Transverse colon (tissue), 4 donors: ENCODE data around the gene STARD7. TPM values are rescaled to one million over a fixed set of nuclear protein-coding genes. Genes with fewer than 3 reads are reported as not detected.

Experiments used
- DNase-seq: peaks from one replicate; pipeline ENCODE4 v3.0.0-alpha.2; 2019
- H3K27ac ChIP-seq, 4 donors: fragments of 200-600 bp; sonication (generic); 2 replicates each; pipeline ENCODE4 v1.5.1; 2016 to 2018; ENCODE audit warnings: inconsistent platforms in 4 of 4
- H3K27me3 ChIP-seq: fragments of 200-600 bp; sonication (generic); 2 replicates; pipeline ENCODE4 v1.5.1; 2017; ENCODE audit warnings: inconsistent platforms
- H3K36me3 ChIP-seq, 4 donors: fragments of 200-600 bp; sonication (generic); 2 replicates each; pipeline ENCODE4 v1.5.1; 2017 to 2019; ENCODE audit warnings: inconsistent platforms in 4 of 4
- H3K4me1 ChIP-seq, 4 donors: fragments of 200-600 bp; sonication (generic); 2 replicates each; pipeline ENCODE4 v1.5.1; 2017 to 2020; ENCODE audit warnings: inconsistent platforms in 4 of 4
- H3K4me3 ChIP-seq, 4 donors: fragments of 200-600 bp; sonication (generic); 1 replicate in 1 of 4; 2 replicates in 3 of 4; pipeline versions ENCODE4 v1.5.1 to v1.6.1; 2017 to 2019; ENCODE audit warnings: inconsistent platforms in 4 of 4
- H3K9me3 ChIP-seq, 2 donors: fragments of 200-600 bp; sonication (generic); 2 replicates each; pipeline ENCODE4 v1.5.1; 2017 to 2019; ENCODE audit warnings: inconsistent platforms in 2 of 2
- EP300 ChIP-seq: sonication (generic); formaldehyde crosslinking; IDR thresholded peaks from one replicate; pipeline ENCODE4 v1.6.1; 2017; ENCODE audit warnings: antibody characterized with exemption, low read depth
- POLR2A ChIP-seq: fragments of 450-650 bp; IDR thresholded peaks from one replicate; pipeline ENCODE4 v1.6.1; 2016; ENCODE audit warnings: antibody characterized with exemption, mild to moderate bottlenecking, moderate library complexity
- POLR2AphosphoS5 ChIP-seq, 3 donors: sonication (generic); formaldehyde crosslinking; IDR thresholded peaks; one replicate each; pipeline ENCODE4 v1.6.1; 2016; ENCODE audit warnings: antibody characterized with exemption in 3 of 3
- WGBS, 2 donors: methylation state at CpG; one replicate each; pipeline ENCODE4 v1.1.5; 2018; ENCODE audit warnings: low coverage in 1 of 2; 5-methylcytosine and 5-hydroxymethylcytosine counted together
- in situ Hi-C, 4 donors: fragments of 200-750 bp; cut with MboI; loops; one replicate each; pipeline versions ENCODE4 v1.15.0 to v1.15.1; 2017; ENCODE audit warnings: low sequenced_read_pairs in 3 of 4, low pct_ligation_motif_present in 1 of 4, low pct_unique_long_range_greater_than_20kb in 1 of 4
- intact Hi-C: fragments of 100-400 bp; cut with DNase I; formaldehyde crosslinking; loops from one replicate; pipeline ENCODE4 v1.15.1; 2023; ENCODE audit warnings: low total_unique reads
- total RNA-seq, 4 donors: library from RNA; depleted of rRNA; stranded (reverse); fragments of >200 nt; gene quantifications; one replicate each; pipeline ENCODE4 v1.1.0, GENCODE V29; 2016
- TF ChIP-seq, protein P1 (sequence below), 5 experiments: fragments of 200-600 bp in 3 of 5; fragments of 450-650 bp in 2 of 5; sonication (generic) in 3 of 5; IDR thresholded peaks; 1 replicate in 2 of 5; 2 replicates in 3 of 5; pipeline ENCODE4 v1.5.1; 2016 to 2017; ENCODE audit warnings: antibody characterized with exemption in 5 of 5, inconsistent platforms in 3 of 5, mild to moderate bottlenecking in 2 of 5, moderate library complexity in 1 of 5

The STARD7 gene
- total RNA-seq, 4 donors from 2014 or later, result 74.1 to 155 (median 139) TPM

DNA sequence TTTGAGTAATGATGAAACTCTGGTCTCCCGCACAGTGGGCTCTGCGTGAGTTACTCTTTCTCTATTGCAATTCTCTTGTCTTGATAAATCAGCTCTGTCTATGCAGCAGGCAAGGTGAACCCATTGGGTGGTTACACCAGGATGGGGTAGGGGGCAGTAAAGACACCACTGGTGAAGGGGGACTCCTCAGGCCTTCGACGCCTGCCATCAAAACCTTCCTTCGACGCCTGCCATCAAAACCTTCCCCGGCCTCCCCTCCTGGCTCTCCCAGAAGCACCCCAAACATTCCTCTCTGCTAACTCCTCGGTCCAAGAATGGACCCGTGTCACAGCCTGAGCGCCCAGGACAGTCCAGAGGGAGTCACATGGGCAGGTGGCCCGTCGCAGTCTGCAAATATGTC lies 4.8 kb upstream of the STARD7 start:
- intact Hi-C loops, result no loop called here
- Histone ChIP-seq H3K4me1 (peaks cover 7 to 13% (median 11%) of the 10 kb centered on the region in 4 donors), H3K9me3 (no peaks in the 10 kb centered on the region), H3K27me3 (no peaks in the 10 kb centered on the region), H3K36me3 (no peaks in the 10 kb centered on the region), H3K4me3 (no peak overlapping the region), H3K27ac (no peak overlapping the region)
- 94% methylated on average over 12 of the region's 12 CpGs; no CpG with 5 or more reads in 1 of the 2 donors for WGBS, 2 donors
- in situ Hi-C loops, result no loop called here
- no peak for DNase-seq
- no peak for TF ChIP-seq POLR2A
- TF ChIP-seq, protein P1, sequence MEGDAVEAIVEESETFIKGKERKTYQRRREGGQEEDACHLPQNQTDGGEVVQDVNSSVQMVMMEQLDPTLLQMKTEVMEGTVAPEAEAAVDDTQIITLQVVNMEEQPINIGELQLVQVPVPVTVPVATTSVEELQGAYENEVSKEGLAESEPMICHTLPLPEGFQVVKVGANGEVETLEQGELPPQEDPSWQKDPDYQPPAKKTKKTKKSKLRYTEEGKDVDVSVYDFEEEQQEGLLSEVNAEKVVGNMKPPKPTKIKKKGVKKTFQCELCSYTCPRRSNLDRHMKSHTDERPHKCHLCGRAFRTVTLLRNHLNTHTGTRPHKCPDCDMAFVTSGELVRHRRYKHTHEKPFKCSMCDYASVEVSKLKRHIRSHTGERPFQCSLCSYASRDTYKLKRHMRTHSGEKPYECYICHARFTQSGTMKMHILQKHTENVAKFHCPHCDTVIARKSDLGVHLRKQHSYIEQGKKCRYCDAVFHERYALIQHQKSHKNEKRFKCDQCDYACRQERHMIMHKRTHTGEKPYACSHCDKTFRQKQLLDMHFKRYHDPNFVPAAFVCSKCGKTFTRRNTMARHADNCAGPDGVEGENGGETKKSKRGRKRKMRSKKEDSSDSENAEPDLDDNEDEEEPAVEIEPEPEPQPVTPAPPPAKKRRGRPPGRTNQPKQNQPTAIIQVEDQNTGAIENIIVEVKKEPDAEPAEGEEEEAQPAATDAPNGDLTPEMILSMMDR (IDR thresholded peaks at IDR 0.05), result no peak
- TF ChIP-seq POLR2AphosphoS5 (IDR thresholded peaks at IDR 0.05), result no peak
- TF ChIP-seq EP300, result no peak

DNA sequence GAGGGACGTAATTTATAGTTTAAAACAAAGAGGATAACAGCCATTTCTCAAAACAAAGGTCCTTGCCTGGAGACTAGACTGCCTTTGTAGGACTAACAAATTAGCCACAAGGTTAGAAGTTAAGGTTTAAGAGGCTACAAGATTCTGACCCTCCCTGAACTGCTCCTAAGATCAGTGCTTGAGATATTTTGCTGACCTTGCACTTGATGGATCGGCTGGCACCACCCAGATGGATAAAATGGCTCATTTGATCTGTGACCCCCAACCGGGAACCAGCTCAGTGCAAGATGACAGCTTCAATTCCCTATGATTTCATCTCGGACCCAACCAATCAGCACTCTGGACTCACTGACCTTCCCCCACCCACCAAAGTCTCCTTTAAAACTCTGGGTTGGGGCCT lies 3.7 kb upstream of the STARD7 start:
- no peaks in the 10 kb centered on the region for H3K9me3 ChIP-seq
- TF ChIP-seq EP300, result no peak
- no peak for TF ChIP-seq POLR2AphosphoS5 (IDR thresholded peaks at IDR 0.05)
- TF ChIP-seq POLR2A, result no peak
- TF ChIP-seq, protein P1 (IDR thresholded peaks at IDR 0.05), result no peak
- H3K36me3 ChIP-seq, result no peaks in the 10 kb centered on the region
- intact Hi-C loops (no loop called here), in situ Hi-C loops (no loop called here)
- peaks cover 7 to 15% (median 13%) of the 10 kb centered on the region in 4 donors for H3K4me1 ChIP-seq
- DNase-seq, result no peak
- no peak overlapping the region for H3K4me3 ChIP-seq
- H3K27me3 ChIP-seq, result no peaks in the 10 kb centered on the region
- WGBS, 2 donors, result 84% methylated on average over 2 to 4 of the region's 4 CpGs
- H3K27ac ChIP-seq, result no peak overlapping the region

DNA sequence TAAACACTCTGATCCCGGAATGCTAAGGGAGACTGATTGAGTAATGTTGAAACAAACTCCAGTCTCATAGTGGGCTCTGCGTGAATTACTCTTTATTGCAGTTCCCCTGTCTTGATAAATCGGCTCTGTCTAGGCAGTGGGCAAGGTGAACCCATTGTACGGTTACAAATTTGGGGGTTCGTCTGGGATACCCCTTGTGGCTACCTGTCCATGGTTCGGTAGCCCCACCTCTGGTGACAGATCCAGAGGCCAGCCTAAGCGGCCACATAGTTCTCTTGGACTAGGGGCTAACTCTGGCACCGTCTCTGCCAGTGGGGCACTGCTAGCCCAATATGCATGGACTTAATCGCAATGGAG lies 1.1 kb upstream of the STARD7 start:
- intact Hi-C loops, result no loop called here

DNA sequence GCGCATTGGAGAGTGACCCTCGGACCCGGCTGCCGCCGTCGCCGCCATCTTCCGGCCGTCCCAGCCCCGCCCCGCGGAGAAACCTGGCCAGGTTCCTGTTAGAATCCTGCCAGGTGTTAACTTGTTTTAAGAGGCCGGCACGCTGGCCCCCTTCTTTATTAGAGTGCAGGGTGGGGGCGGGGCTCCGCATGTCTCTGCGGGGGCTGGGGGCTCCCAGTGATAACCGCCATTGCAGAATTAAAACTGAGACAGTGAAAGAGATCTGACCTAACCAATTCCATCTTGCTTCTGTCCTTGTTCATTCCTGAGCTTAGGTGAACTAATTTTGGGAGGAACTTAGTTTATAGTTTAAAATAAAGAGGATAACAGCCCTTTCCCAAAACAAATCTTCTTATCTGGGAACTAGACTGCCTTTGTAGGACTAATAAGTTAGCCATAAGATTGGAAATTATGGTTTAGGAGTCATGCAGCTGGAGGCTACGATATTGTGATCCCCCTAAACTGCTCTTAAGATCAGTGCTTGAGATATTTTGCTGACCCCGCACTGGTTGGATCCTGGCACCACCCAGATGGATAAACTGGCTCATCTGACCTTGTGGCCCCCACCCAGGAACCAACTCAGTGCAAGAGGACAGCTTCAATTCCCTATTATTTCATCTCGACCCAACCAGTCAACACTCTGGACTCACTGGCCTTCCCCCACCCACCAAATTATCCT lies 543 bp upstream of the STARD7 start:
- no peak for DNase-seq
- Histone ChIP-seq H3K4me3 (peak overlapping the region; percentile 75 to 93 (median 84)), H3K27ac (peak overlapping the region; percentile 97 to 98 (median 98))

More for the DNA sequence above, 1.1 kb upstream of the STARD7 start:
- H3K4me1 ChIP-seq, result peaks cover 30 to 38% (median 35%) of the 10 kb centered on the region in 4 donors
- no peak for DNase-seq
- no peaks in the 10 kb centered on the region for H3K9me3 ChIP-seq
- WGBS, 2 donors, result 80 to 95% methylated on average over 2 to 9 of the region's 9 CpGs
- peak overlapping the region in 1 of 4 donors; percentile 79 for H3K4me3 ChIP-seq
- TF ChIP-seq POLR2AphosphoS5 (IDR thresholded peaks at IDR 0.05), result no peak
- in situ Hi-C loops, result loop anchor here in 1 of 4 donors (5.0 kb wide), 1 partner anchor 53 kb away; no protein-coding TSS in a partner anchor
- H3K36me3 ChIP-seq, result no peaks in the 10 kb centered on the region
- H3K27me3 ChIP-seq, result no peaks in the 10 kb centered on the region
- peak overlapping the region in 2 of 4 donors; percentile 97 to 98 for H3K27ac ChIP-seq

More for the DNA sequence above, 543 bp upstream of the STARD7 start:
- intact Hi-C loops, result no loop called here
- H3K27me3 ChIP-seq, result no peaks in the 10 kb centered on the region
- TF ChIP-seq EP300 (no peak), POLR2AphosphoS5 (IDR thresholded peaks at IDR 0.05) (no peak), POLR2A (no peak)
- TF ChIP-seq, protein P1 (IDR thresholded peaks at IDR 0.05), result no peak
- H3K4me1 ChIP-seq, result peaks cover 35 to 43% (median 39%) of the 10 kb centered on the region in 4 donors
- H3K36me3 ChIP-seq, result no peaks in the 10 kb centered on the region
- 20 to 63% methylated on average over 3 to 10 of the region's 21 CpGs for WGBS, 2 donors
- no peaks in the 10 kb centered on the region for H3K9me3 ChIP-seq
- in situ Hi-C loops, result loop anchor here in 1 of 4 donors (5.0 kb wide), 1 partner anchor 53 kb away; no protein-coding TSS in a partner anchor
